HepG2 (cell line): Measurements from ENCODE around the gene ACER2. TPM values are rescaled to one million over a fixed set of nuclear protein-coding genes. Genes with fewer than 3 reads are reported as not detected.

Source experiments
- CAMTA2 ChIP-seq: sonication (generic); formaldehyde crosslinking; IDR thresholded peaks from 2 replicates; pipeline ENCODE4 v1.4.0; 2020; ENCODE audit warnings: mild to moderate bottlenecking, missing genetic modification reagents, borderline replicate concordance
- DRAP1 ChIP-seq: IDR thresholded peaks from 2 replicates; pipeline ENCODE4 v1.6.1; 2016; ENCODE audit warnings: missing genetic modification reagents, missing compliant biosample characterization
- PHF8 ChIP-seq: sonication (generic); formaldehyde crosslinking; IDR thresholded peaks from 2 replicates; pipeline ENCODE4 v1.5.0; 2020; ENCODE audit warnings: missing genetic modification reagents
- RAD51 ChIP-seq: fragments of 450-650 bp; IDR thresholded peaks from 2 replicates; pipeline ENCODE4 v1.6.1; 2016; ENCODE audit warnings: borderline replicate concordance
- SRSF4 ChIP-seq: fragments of 200-400 bp; formaldehyde crosslinking; IDR thresholded peaks from one replicate; pipeline ENCODE4 v1.6.1; 2018; ENCODE audit warnings: mild to moderate bottlenecking, low read depth, low read length, moderate library complexity; ENCODE audit not compliant: poor library complexity, severe bottlenecking
- ZBTB42 ChIP-seq: sonication (generic); formaldehyde crosslinking; IDR thresholded peaks from 2 replicates; pipeline ENCODE4 v1.5.0; 2020; ENCODE audit warnings: mild to moderate bottlenecking, missing genetic modification reagents
- ZNF468 ChIP-seq: sonication (generic); formaldehyde crosslinking; IDR thresholded peaks from 2 replicates; pipeline ENCODE4 v1.8.0; 2022; ENCODE audit warnings: mild to moderate bottlenecking, moderate library complexity, missing genetic modification reagents
- ZNF670 ChIP-seq: sonication (generic); formaldehyde crosslinking; IDR thresholded peaks from 2 replicates; pipeline ENCODE4 v1.8.0; 2022; ENCODE audit warnings: mild to moderate bottlenecking, missing genetic modification reagents, borderline replicate concordance
- polyA plus RNA-seq, 8 experiments: library from polyadenylated mRNA; depleted of rRNA in 3 of 8; stranded (reverse) in 7 of 8; unstranded in 1 of 8; fragments of >200 nt; fragmentation: Illumina TruSeq in 4 of 8; extraction: Trizol in 4 of 8; gene quantifications; 2 replicates each; pipeline versions ENCODE4 v1.2.1 to v1.2.3, GENCODE V29; 2011 to 2016; ENCODE audit warnings: low read depth in 4 of 8, missing spikeins in 1 of 8, mixed read lengths in 1 of 8; ENCODE audit not compliant: insufficient read depth in 1 of 8
- total RNA-seq, 5 experiments: library from RNA; depleted of rRNA; stranded (reverse); fragments of >200 nt; fragmentation: Illumina TruSeq; extraction: Trizol; gene quantifications; 2 replicates each; pipeline ENCODE4 v1.2.3, GENCODE V29; 2016; ENCODE audit warnings: low read depth in 1 of 5
- TF ChIP-seq, protein P1 (sequence below): sonication (generic); formaldehyde crosslinking; conservative IDR thresholded peaks from 2 replicates; pipeline ENCODE4 v1.8.0; 2022; ENCODE audit warnings: mild to moderate bottlenecking, moderate library complexity, missing genetic modification reagents
- TF ChIP-seq, protein P2 (sequence below): IDR thresholded peaks from 2 replicates; pipeline ENCODE4 v1.6.1; 2016; ENCODE audit warnings: control low read depth

ACER2 gene
- total and polyA plus RNA-seq, 2 of the 13 experiments (the other 11 are each of a cell fraction or from before 2014, with no cell fraction given): 1.9 to 3.4 TPM

DNA sequence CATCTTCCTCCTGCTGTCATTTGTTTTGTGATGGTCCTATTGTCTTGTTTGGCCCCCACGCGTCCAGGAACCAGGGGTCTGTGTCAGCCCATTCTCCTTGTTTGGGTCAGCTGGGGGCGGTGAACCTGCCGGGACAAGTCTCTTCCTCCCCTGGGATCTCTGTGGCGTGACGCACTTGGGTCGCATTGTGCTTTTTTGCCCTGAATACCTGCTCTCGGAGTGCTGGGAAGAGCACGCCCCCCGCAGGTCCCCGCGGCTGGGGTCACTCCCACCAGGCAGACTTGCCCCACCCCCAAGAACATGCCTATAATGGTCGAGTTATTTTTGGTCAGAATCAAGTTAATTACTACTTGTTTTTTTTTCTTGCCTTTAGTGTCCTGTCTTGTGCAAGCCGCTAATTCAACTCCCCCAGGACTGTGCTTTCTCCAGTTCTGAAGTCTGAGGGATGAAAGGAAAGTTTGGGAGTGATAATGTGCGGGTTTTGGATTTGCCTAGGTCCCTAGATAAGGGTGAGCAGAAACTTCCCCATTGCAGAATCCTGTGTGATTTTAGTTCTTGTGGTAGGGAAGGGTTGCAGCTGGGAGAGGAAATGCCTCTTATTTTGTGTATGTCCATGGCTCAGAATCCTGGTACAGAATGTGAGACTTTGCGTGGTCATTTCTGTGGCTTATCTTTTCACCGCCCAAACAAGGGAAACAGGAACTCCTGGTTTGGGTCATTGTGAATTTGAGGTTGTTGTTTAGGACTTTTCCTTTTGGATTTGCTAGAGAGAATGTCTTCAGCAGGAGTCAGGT lies 789 bp downstream of the ACER2 start (continued):
- TF ChIP-seq ZNF468 (CRISPR knock-in tag) (no peak), CAMTA2 (CRISPR knock-in tag) (no peak), ZBTB42 (CRISPR knock-in tag) (no peak), RAD51 (no peak), PHF8 (CRISPR knock-in tag) (no peak; the same call in 1 of the 2 replicates), DRAP1 (CRISPR knock-in tag) (no peak), SRSF4 (no peak), ZNF670 (CRISPR knock-in tag) (peak; percentile 16; the same call in 1 of the 2 replicates)
- TF ChIP-seq, protein P1, sequence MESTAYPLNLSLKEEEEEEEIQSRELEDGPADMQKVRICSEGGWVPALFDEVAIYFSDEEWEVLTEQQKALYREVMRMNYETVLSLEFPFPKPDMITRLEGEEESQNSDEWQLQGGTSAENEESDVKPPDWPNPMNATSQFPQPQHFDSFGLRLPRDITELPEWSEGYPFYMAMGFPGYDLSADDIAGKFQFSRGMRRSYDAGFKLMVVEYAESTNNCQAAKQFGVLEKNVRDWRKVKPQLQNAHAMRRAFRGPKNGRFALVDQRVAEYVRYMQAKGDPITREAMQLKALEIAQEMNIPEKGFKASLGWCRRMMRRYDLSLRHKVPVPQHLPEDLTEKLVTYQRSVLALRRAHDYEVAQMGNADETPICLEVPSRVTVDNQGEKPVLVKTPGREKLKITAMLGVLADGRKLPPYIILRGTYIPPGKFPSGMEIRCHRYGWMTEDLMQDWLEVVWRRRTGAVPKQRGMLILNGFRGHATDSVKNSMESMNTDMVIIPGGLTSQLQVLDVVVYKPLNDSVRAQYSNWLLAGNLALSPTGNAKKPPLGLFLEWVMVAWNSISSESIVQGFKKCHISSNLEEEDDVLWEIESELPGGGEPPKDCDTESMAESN (CRISPR knock-in tag): no peak
- TF ChIP-seq, protein P2, sequence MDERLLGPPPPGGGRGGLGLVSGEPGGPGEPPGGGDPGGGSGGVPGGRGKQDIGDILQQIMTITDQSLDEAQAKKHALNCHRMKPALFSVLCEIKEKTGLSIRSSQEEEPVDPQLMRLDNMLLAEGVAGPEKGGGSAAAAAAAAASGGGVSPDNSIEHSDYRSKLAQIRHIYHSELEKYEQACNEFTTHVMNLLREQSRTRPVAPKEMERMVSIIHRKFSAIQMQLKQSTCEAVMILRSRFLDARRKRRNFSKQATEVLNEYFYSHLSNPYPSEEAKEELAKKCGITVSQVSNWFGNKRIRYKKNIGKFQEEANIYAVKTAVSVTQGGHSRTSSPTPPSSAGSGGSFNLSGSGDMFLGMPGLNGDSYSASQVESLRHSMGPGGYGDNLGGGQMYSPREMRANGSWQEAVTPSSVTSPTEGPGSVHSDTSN (CRISPR knock-in tag): no peak
